Measurements from ENCODE around the gene SELENON.

SELENON gene, protein sequence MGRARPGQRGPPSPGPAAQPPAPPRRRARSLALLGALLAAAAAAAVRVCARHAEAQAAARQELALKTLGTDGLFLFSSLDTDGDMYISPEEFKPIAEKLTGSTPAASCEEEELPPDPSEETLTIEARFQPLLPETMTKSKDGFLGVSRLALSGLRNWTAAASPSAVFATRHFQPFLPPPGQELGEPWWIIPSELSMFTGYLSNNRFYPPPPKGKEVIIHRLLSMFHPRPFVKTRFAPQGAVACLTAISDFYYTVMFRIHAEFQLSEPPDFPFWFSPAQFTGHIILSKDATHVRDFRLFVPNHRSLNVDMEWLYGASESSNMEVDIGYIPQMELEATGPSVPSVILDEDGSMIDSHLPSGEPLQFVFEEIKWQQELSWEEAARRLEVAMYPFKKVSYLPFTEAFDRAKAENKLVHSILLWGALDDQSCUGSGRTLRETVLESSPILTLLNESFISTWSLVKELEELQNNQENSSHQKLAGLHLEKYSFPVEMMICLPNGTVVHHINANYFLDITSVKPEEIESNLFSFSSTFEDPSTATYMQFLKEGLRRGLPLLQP

DNA sequence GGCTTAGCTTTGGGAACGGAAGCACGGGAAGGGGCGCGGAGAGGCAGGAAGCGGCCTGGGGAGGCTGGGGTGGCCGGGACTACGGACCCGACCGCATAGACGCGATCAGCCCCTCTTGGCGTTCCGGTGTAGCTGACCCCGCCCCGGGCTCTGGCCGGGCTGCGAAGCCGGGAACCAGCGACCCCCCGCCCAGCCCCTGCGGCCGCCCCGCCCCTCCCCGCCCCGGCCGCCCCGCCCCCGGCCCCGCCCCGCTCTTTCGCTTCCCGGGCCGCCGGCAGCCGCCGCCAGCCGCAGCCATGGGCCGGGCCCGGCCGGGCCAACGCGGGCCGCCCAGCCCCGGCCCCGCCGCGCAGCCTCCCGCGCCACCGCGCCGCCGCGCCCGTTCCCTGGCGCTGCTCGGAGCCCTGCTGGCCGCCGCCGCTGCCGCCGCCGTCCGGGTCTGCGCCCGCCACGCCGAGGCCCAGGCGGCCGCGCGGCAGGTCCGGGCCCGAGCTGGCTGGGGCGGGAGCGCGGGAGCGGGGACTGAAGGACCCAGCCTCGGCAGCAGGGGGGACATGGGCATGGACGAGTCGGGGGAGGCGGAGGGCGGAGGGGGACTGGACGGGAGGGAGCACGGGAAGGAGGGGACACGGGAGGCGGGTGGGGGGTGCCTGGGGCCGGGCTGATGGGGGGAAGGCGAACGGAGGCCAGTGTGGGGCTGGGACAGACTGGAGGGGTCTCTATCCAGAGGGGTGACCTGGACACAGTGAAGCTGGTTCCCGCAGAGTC, at the start of gene SELENON:
SELENON (plus strand) TSS at position 259 of the 768 bp plus-strand sequence; CDS start at position 297, 38 bp downstream.
- no peak for DNase-seq (ENCODE audit: low read depth)

DNA sequence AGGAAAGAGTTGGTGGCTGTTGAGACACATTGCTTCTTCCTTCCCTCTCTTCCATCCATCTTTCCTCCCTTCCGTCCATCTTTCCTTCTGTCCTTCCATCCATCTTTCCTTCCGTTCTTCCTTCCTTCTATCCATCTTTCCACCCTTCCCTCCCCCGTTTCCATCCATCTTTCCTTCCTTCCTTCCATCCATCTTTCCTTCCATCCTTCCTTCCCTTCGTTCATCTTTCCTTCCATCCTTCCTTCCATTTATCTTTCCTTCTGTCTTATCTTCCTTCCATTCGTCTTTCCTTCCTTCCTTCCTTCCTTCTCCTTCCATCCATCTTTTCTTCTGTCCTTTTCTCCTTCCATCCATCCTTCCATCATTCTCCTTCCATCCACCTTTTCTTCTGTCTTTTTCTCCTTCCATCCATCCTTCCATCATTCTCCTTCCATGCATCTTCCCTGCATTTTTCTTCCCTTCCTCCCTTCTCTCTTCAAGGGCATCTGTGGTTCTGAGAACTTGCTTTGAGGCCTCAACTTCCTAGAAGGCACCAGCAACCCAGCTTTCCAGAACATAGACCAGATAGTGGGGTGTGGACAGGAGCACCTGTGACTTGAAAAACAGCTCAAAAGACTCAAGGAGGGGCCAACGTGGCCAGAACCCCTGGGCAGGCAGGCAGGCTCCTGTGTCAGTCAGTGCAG, 48.9 kb upstream of the SELENON start:
- no peak for DNase-seq (ENCODE audit: low read depth)

DNA sequence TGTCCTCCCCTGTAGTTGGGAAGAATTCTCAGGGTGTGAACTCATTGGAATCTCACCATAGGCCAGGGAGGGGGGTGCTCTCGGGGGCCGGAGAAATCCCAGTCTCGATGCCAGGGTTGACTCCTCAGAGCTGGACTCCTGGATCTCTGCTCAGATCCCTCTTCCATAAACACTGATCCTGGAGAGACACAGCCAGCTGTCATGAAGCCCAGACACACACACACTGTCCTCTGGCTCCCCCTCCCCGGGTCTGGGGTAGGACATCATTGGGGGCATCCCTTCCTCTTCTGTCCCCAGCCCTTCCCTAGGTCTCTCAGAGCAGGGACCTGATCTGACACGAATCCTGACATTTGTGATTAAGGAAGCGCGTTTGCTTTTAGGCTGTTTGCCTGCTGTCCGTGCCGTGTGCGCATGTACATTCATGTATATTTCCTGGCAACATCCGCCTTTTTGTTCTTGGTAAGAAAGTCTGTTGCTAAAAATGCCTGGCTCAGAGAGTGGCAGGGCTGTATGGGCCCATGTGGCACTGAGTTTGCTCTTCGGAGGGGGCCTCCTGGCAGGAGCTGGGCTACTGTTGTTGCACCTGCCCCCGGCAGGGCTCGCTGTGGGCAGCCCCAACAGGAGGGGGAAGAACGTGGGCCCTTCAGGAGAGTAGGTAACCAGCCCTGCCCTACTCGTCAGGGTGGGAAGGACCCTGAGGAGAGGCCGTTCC, 45.4 kb upstream of the SELENON start:
- no peak for DNase-seq (ENCODE audit: low read depth)

DNA sequence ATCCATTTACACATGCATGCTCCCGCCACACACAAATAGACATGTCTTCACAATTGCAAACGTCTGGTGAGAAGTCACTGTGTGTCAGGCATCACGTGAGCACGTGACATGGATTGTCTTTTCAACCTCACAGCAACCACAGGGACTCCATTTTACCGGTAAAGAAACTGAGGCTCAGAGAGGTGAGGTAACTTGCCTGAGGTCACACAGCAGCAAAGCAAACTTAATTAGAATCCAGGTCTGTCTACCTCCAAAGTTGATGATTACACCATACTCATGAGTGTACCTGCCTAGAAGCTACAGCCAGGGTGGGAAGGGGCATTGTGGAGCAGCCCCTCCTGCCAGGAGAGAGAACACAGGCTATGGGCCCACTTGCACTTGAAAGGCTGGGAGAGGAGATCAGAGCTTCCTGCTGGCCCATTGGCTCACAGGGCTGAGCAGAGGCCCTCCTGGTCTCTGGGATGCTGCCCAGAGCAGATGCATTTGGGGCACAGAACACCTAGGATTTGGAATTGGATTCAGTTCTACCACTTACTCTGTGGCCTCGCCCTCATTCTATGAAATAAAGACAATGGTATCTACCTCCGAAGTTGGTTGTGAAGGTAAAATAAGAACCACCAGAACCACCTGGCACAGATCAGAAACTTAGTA, 44.4 kb upstream of the SELENON start:
- DNase-seq (ENCODE audit: low read depth), result no peak

DNA sequence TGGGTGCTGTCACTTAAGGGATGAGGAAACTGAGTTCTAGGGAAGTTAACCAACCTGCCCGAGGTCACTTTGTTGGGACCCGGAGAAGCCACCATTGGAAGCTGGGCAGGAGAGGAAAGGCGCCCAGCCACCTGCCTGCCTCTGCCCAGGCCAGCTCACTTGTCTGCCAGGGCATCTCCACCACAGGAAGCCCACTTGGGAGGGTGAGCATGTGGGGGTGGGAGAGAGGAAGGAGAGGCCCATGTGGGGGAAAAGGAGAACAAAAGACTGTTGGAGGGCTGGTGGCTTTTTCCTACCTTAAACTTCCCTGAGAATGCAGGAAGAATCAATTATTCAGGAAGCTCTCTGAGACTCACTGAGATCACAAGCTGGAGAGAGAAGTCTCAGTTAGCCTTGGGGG, 43.8 kb upstream of the SELENON start:
- DNase-seq (ENCODE audit: low read depth), result no peak

DNA sequence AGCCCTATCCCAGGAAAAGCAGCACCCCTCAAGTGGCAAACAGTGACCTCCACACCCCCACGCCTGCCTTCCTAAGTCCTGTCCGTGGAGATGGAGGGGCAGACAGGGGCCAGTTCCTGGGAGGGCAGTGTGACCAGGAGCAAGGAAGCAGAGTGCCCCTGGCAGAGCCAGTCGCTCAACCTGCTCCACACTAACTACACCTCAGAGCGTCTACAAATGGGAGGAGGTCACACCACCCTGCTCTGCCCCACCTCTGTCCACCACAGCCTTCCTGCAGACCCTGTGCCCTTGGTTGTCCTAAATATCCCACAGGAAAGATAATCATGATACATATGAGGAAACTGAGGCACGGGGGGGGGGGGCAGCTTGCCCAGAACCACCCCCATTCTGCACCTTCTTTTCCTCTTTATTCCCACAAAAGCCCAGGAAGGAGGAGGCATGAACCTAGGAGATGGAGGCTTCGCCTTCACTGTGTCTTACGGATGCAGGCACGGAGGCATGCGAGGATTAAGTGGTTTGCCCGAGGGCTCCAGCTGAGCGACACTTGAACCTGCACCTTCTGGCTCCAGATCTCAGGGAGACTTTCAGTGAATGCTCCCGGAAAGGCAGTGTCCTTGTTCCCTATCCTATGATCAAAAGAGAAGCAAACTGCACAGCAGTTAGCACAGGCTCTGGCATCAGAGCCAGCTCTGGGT, 42.7 kb upstream of the SELENON start:
- no peak for DNase-seq (ENCODE audit: low read depth)

DNA sequence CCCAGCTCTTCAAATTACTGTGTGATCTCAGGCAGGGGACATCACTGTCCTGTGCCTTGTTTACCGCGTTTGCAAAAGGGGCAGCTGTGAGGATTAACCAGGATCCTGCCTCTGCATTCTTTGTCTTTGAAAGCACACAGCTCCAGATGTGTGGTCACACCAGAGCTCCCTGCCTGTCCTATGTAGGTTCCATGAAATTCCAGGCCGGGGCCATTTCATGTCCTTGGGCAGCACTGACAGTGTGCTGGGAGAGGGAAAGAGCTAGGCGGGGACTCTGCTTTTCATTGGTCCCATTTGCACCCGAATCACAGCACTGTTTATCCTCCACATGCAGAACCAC, 42.2 kb upstream of the SELENON start:
- DNase-seq (ENCODE audit: low read depth), result no peak

DNA sequence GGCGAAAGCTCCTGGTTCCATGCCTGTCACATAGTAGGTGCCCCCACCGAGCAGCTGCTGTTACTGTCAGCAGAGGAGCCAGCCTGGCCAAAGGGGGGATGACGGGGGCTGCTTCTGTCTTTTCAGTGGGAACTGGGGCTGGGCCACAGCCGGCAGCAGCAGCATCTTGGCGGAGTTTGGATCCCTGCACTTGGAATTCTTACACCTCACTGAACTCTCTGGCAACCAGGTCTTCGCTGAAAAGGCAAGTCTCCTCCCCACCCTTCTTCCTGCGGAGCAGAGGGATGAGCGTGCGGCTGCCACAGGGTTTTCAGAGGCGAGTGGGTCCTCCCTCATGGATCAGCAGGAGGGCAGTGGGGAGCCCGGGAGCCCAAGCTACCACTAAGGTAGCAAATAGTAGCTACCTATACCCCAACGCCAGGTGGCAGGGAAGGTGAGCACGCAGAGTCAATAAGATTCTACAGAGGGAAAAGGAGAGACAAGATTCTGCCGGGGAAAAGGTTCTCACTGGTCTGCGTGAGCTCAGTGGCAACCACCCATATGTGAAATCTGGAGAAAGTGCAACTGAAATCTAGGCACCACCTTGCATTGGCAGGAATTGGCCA, 41.4 kb upstream of the SELENON start:
- no peak for DNase-seq (ENCODE audit: low read depth)

DNA sequence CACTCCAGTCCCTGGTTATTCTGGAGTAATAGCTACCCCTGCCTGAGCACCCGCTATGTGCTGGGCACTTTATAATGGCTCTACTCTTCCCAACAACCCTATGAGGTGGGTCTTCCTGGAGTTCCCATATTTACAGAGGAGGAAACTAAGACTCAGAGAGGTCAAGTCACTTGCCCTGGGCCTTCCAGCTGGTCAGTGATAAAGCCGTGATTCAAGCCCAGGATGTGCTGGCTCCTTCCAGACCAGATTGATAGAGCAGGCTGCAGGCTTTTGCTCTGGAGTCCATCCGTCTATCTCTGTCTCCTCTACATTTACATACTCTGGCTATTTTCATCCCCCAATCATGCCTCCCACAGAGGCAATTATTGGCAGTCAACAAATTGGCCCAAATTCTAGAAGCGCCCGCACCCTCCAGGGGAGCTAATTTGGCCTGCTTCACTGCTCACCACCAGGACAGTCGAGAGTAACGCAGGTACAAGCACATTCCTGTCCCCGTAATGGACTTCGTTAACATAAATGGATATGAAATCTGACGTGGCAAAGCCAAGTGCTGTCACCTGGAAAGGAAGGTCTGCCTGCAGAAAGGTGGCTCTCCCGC, 39.8 kb upstream of the SELENON start:
- no peak for DNase-seq (ENCODE audit: low read depth)

DNA sequence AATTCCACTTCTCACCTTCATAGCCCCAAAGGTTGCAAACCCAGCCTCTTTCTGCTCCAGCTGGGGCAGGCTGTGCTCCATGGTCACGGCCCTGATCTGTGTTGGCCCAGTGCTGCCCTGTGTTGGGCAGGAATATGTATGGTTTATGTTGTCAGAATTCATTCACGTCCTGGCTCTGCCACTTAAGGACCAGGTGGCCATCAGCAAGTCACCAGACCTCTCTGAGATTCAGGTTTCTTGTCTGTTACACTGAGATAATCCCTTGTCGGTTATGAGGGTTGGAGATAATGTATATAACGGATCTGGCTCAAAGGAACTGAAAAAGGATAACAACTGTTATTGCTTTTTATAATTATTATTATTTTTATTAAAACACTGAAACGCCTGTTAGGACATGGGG, 39.1 kb upstream of the SELENON start:
- no peak for DNase-seq (ENCODE audit: low read depth)

DNA sequence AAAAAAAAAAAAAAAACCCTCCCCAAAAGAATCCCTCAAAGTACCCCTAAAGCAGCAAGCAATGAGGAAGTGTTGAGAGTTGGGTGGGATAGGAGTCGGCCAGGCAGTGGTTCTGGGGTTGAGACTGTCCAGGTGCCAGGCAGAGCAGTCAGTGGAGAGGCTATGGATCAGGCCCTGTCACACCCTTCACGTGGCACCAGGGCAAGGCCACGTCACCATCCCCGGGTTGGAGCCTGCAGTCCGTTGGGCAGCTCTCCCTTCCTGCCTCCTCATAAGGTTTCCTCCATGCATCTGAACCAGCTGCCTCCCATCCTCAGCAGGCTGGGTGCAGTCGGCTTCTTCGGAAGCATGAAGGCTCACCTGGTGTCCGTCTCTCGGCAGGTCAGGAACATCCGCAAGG, 36.5 kb upstream of the SELENON start:
- DNase-seq (ENCODE audit: low read depth), result no peak

DNA sequence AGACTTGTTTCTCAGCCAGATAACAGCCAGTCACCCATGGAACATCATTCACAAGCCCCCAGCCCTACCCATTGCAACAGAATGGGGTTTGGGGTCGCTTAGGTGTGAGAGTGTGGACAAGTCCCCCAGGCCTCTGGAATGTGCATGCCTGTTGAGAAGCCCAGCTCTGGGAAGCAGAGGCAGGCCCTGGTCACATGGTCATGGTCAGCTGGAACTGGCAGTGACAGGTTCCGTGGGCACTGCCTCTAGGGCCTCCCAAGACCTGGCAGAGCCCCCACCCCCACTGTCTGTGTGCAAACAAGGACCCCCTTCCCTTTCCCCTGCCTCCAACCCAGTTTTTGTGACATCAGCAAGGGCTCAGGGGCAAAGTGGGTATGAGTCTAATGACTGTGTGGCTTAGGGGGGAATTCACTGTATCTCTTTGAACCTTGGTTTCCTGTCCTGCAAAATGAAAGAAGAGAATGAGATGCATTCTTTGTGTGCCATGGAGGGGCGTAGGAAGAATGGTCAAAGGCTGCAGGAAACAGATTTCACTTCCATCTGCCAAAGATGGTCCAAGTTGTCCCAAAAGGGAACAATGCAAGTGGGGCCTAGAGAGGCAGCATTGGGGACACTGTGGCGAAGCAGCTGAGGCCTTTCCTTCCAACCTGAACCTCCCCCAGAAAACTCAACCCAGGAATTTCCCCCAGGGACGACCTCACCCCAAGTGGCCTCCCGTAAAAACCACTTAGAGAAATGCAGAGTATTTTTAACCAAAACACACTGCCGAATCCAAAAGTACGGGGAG, 34.7 kb upstream of the SELENON start:
- no peak for DNase-seq (ENCODE audit: low read depth)

DNA sequence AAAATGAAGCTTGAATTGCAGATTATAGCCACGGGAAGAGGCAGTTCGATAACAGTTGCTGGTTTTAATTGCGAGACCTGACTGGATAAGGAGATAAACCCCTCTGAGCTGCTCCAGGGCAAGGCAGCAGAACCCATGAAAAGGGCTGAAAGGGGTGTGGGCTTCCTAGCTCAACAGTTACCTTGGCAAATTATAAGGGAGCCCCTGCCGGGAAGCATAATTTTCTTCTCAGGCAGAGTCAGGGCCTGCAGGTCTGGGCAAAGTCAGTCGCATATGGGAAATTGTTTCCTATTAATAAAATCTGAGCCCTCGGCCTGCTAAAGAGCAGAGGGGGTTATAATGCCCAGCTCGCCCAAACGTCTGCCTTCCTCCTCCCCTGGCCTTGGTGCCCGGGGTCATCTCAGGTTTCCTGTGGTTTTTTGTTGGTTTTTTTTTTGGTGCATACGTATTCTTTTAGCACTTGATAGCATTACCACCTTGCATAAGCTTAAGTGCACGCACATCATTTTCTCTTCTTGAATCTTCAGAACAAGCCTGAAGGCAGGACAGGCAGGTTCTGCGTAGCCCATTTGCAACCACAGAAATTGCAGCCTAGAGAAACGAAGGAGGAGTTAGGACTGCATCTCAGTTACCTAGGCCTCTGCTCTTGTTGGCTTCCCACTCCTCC, 33.9 kb upstream of the SELENON start:
- no peak for DNase-seq (ENCODE audit: low read depth)

DNA sequence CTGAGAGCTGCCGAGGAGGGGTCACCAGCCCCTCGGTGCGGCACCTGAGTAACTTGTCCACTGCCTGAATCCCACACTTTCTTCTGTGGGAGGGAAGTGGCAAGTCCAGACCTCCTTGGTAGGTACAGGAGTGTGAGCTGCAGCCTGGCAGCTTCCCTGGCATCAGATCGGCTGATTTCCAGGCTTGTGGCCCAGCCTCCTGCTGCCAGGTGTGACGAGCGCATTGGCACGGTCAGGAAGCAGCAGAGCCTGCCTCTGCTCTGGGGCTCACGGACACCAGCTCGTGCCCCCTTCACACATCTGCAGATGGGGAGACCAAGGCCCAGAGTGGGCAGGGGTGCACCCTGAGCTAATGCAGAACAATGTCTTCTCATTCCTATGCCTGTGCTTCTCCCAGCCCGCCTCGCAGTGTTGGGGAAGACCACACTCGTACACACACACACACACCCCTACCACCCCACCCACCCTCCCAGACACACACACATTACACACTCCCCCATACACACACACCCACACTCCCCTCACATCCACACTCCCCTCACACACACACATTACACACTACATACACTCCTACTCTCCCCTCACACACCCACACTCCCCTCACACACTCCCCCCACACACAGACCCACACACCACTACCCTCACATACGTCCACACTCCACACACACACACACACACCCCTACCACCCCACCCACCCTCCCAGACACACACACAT, 33.1 kb upstream of the SELENON start:
- DNase-seq (ENCODE audit: low read depth), result no peak

DNA sequence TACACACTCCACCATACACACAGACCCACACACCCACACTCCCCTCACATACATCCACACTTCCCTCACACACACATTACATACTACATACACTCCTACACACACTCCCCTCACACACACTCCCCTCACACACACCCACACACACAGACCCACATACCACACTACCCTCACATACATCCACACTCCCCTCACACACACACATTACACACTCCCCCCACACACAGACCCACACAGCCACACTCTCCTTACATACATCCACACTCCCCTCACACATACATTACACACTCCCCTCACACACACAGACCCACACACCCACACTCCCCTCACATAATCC, 32.6 kb upstream of the SELENON start:
- no peak for DNase-seq (ENCODE audit: low read depth)

DNA sequence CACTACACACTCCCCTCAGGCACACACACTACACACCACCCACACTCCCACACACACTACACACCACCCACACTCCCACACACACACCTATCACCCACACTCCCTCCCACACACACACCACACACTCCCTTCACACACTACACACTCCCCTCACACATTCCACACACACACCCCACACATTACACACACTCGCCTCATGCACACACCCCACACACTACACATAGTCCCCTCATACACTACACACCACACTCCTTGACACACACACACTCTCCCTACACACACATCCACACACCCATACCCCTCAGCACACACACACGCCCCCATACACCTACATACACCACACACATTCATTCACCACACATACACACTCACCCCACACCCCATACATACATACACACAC, 31.0 kb upstream of the SELENON start:
- DNase-seq (ENCODE audit: low read depth), result no peak

DNA sequence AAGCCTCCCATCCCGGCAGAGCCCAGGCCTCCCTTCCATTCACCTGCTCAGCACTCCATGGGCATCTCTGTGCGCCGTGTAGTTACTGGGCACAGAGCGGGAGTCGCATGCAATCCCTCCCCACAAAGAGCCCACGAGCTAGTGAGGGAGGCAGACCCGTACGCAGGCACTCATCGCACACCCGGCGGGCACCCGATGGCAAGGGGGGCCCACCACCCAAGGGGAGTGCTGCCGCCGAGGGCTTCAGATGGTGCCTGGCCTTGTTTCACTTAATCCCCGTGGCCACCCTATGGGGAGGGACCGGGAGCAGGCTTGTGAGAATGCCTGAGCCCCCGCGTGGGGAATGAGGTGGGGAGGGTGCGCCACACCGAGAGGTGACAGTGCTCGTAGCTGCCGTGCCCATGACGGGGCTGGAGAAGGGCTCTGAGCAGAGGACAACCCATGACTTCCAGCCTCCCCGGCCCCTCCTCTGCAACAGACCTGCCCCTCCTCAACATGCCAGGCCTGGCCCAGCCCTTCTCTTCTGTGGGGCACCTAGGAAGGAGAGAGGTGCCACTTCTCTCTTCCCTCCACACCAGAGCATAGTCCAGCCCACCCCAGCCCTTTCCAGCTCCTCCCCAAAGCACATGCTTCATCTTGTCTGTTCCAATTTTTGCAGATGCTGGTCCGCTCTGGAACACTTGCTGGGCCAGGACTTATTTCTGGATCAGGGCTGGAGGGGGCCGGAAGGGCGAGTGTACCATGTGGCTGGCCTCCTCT, 30.2 kb upstream of the SELENON start:
- no peak for DNase-seq (ENCODE audit: low read depth)

Data from stimulated activated CD8-positive, alpha-beta memory T cell treated with anti-CD3 and anti-CD28 coated beads, Interleukin-12 subunit alpha, Interleukin-12 subunit beta, amount 100 ng/mL, for 4 hours (primary cell).